ENCODE results near the gene OTUB2.
A peak's percentile ranks its signal among the peaks of the same experiment; 100 is the strongest.

The OTUB2 gene

DNA sequence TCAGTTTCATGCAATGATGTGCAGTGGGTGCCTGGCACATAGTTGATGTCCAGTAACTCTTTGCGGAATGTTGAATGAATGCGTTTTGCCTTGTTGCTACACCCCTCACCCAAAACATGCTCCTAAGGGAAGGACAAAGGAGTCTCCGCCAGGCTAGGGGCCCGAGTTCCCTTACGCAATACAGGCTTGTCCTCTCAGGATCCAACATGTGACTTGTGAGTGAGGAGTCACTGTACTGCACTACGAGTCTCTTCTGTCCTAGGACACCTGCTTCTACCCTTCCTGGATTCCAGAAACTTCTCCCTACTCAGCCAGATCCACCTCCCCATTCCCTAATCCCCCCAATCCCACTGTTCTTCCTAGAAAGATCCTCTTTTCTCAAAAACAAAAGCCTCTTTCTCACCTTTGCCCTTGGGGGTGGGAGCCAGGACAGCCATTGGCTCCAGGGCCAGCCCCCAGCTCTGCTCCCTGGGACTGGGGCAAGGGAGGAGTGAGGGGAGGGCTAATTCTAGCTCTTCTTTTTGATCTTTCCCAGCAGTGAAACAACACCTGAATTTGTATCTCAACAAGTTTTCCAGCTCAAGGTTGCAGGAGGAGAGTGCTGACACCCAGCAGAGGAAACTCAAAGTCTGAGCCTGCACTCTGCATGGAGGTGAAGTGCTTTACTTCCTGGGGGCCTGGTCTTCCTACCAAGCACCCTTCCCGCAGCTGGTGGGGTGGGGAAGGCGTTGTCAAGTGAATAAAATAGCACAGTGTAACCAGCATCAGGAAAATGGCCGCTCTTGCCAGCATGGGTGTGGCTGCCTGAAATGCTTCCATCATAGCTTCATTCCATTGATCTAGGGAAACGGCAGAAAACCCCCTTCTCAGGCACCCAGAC, 3.4 kb upstream of the OTUB2 start:
- H3K27ac ChIP-seq, result no peak overlapping the region
- ChIA-PET POLR2A (ENCODE audit: low non-redundant PET) (no interaction called here), CTCF (interaction anchor here (0.7 kb wide), 1 partner anchor 18 kb away, joined by 3 read pairs; no protein-coding TSS in a partner anchor)
- DNase-seq (ENCODE audit: low spot score), result no peak
- TF ChIP-seq, protein P1, sequence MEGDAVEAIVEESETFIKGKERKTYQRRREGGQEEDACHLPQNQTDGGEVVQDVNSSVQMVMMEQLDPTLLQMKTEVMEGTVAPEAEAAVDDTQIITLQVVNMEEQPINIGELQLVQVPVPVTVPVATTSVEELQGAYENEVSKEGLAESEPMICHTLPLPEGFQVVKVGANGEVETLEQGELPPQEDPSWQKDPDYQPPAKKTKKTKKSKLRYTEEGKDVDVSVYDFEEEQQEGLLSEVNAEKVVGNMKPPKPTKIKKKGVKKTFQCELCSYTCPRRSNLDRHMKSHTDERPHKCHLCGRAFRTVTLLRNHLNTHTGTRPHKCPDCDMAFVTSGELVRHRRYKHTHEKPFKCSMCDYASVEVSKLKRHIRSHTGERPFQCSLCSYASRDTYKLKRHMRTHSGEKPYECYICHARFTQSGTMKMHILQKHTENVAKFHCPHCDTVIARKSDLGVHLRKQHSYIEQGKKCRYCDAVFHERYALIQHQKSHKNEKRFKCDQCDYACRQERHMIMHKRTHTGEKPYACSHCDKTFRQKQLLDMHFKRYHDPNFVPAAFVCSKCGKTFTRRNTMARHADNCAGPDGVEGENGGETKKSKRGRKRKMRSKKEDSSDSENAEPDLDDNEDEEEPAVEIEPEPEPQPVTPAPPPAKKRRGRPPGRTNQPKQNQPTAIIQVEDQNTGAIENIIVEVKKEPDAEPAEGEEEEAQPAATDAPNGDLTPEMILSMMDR (conservative IDR thresholded peaks at IDR 0.05; ENCODE audit: low read depth), result no peak

DNA sequence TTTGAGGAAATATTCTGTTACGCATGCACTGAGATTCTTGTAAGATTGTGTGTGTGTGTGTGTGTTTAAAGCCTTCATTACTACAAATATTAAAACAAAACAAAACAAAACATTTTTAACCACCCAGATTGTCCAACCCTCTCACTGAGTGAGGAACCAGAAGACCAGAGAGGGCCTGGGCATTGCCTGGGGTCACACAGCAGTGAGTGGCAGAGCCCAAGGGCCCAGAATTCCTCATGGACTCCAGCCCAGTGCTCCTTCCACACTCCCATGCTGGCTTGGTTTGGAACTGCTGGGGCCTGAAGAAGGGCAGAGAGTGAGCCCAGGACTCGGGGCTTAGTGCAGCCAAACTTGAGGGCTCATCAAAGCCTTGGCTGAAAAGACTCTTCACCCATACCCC, 1.6 kb upstream of the OTUB2 start:
- no peak for DNase-seq (ENCODE audit: low spot score)
- TF ChIP-seq, protein P1 (conservative IDR thresholded peaks at IDR 0.05; ENCODE audit: low read depth), result no peak
- ChIA-PET CTCF (no interaction called here), POLR2A (ENCODE audit: low non-redundant PET) (no interaction called here)
- no peak overlapping the region for H3K27ac ChIP-seq

DNA sequence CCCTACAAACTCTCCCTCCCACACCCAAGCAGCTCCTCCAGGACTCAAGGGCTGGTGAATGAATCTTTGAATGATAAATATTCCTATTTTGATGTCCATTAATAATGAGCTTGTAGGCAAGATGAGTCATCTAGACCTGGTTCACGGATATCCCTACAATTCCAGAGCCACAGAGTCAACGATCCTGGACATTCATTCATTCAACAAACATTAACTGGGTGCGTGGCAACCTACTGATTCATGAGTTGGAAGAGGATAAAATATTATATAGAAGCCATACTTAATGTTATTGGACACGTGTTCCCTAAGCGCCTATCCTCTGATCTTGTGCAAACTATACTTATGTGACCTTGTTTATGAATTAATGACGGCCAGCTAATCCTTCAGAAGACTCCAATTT, 420 bp upstream of the OTUB2 start:
- peak; percentile 34 for DNase-seq (ENCODE audit: low spot score)
- no peak overlapping the region for H3K27ac ChIP-seq
- TF ChIP-seq, protein P1 (conservative IDR thresholded peaks at IDR 0.05; ENCODE audit: low read depth), result no peak
- ChIA-PET CTCF (interaction anchor here (0.7 to 0.9 kb wide), 2 partner anchors 85 to 912 kb away, joined by 3 to 4 read pairs; partner anchors contain the start of gene IFI27), POLR2A (ENCODE audit: low non-redundant PET) (no interaction called here)

DNA sequence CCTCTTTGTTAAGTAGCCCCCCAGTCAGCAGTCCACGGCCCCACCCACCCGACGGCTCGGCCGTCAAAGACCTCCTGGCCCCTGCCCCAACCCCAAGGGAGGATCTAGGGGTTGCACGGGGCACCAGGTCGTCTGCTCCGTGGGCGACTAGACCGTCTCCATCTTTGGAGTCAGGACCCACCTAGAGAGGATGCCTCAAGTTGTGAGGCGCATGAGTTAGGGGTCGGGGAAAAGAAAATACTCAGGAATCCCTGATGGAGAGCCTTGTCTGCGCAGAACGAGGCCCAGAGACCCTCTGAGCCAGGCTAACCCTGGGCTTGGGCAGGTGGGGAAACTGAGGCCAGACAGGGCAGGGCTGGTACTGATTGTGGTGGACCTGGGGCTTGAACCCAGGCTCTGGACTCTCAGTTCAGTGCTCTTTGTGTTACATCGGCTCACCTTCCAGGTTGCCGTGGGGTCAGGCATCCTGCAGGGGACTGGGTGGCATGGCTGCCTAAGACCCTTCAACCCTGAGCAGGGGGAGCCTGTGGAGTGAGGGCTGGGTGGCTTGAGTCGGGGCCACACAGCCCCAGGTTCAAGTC, 839 bp downstream of the OTUB2 start:
- CTCF ChIA-PET, result interaction anchor here (1.2 to 1.8 kb wide), 2 partner anchors 9 to 110 kb away, joined by 7 read pairs; no protein-coding TSS in a partner anchor
- POLR2A ChIA-PET (ENCODE audit: low non-redundant PET), result no interaction called here
- no peak overlapping the region for H3K27ac ChIP-seq
- no peak for DNase-seq (ENCODE audit: low spot score)
- TF ChIP-seq, protein P1 (conservative IDR thresholded peaks at IDR 0.05; ENCODE audit: low read depth), result no peak

DNA sequence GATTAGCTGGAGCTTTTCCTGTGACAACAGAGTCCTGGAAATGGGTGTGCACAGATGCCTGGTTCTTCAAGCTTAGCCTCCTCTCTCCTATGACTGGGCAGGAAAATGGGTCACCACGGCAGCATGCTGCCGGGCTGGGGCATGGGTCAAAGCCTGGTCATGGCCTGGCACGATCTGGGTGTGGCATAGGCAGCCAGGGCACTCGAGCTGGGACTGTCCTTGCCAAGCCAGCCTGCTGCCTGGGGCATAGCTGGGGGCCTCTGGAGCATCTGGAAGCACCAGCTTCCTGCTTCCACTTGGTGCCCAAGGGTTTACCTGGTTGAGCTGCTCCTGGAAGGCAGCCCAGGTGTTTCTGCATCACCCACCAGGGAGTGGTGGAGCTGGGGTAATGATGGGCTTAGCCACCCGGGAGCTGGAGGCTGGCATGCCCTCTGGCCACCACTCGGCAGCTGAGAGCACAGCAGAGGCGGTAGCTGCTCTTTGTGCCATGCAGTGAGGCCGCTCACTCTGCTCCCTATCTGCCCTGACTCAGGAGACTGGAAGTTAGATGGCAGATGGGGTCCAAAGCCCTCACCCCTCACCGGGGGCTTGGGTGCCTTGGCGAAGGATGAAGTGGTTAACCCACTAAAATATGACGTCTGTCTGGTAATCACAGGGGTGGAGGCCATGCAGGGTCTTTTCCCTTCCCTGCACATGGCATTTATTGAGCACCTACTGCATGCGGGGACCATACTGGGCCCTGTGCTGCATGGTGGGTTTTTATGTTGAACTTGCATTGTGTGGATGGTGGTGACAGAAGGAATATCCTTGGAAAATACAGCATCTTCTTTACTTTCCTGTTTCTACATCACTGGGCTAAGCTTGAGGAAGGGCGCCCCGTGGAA, 1.7 kb downstream of the OTUB2 start:
- TF ChIP-seq, protein P1 (conservative IDR thresholded peaks at IDR 0.05; ENCODE audit: low read depth), result no peak
- no peak overlapping the region for H3K27ac ChIP-seq
- ChIA-PET CTCF (interaction anchor here (0.6 to 1.8 kb wide), 3 partner anchors 8 to 109 kb away, joined by 3 to 7 read pairs (median 7); no protein-coding TSS in a partner anchor), POLR2A (ENCODE audit: low non-redundant PET) (no interaction called here)
- peak; percentile 30 for DNase-seq (ENCODE audit: low spot score)

DNA sequence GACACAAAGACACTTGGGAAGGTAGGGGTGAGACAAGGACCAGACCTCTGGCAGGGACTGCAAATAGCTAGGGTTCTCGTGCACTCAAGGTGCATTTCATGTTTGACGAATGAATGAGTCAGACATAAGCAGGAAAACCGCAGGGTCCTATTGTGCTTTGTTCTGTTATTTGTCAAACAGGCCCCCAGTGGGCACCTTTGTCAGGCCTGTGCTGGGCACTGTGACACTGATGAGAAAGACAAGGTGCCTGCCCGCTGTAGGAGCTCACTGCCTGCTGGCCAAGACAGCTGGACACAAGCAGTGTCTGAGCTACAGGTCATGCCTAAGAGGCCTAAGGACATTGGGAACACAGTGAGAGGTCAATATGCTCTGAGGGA, 2.3 kb downstream of the OTUB2 start:
- CTCF ChIA-PET, result interaction anchor here (0.6 to 1.2 kb wide), 2 partner anchors 11 to 108 kb away, joined by 3 to 7 read pairs; no protein-coding TSS in a partner anchor
- TF ChIP-seq, protein P1 (conservative IDR thresholded peaks at IDR 0.05; ENCODE audit: low read depth), result no peak
- POLR2A ChIA-PET (ENCODE audit: low non-redundant PET), result no interaction called here
- no peak overlapping the region for H3K27ac ChIP-seq
- DNase-seq (ENCODE audit: low spot score), result peak; percentile 66

Data from RWPE1 (cell line).